NCI-H774 (cell line): ENCODE measurements around the gene ANKRD13B.

Source experiments
- DNase-seq: peaks from one replicate; lab custom pipeline; 2025; lab: John Stamatoyannopoulos, UW

The ANKRD13B gene

DNA sequence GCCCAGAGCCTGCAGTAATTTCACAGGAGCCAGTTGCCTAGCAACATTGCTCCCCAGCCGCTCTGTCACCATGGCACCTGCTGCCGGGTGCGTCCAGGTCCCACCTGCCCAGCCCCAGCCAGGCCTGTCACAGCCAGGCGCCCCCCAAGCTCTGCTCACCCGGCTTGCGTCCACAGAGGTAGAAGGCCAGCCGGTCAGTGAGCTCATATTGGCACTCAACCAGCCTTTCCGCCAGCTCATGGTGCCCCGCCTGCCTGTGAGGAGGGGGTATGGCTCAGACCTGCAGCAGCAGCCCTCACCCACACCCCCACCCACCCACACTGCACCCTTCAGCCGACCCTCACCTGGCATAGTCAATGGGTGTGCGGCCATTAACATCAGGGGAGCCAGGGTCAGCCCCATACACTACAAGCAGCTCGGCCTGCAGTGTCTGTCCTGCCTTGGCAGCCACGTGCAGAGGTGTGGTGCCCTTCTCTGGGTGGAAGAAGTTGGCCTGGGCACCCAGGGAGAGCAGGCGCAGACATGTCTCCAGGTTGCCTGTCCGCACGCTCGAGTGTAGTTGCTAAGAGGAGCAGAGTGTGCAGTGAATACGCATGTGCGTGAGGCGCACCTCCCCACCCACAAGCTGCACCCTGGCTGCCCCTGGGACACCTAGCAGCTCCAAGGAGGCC lies 11.2 kb upstream of the ANKRD13B start:
- no peak for DNase-seq

DNA sequence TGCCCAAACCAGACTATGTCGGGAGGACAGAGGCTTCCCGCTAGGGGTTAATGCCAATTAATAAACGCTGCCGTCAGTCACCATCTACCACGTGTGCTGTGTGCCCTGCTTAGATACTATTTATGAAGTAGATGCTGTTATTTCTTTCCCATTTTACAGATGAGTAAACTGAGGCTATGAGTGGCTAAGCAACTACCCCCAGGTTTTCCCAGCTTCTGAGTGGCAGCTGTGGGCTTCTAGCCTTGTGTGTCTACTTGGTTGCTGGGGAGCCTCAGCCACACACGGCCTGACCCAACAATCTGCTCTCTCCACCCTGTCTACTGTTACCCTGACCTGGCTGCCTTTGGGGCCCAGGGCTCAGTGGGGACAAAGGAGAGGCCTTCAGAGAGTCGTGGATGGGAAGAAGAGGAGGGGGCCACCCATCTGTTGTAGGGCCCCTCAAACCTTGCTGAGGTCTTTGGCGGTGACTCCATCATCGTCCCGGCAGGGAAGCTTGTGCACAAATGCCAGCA lies 10.6 kb upstream of the ANKRD13B start:
- no peak for DNase-seq

DNA sequence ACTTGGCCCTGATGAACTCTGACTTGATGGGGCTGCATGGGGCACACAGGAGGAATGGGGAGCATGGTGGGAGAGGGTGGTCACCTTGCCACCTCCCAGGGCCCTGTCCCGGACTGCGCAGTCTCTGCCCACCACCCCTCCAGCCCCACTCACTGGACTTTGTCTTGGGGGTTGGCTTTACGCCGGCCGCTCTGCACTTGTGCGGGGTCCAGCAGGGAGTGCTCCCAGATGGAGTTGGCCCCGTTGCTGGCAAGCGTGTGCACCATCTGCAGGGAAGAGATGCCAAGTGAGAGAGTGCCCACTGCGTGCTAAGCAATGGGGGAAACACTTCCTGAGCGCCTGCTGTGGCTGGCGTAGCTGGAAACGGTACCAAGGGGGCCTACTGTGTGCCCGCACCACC lies 10.2 kb upstream of the ANKRD13B start:
- no peak for DNase-seq

DNA sequence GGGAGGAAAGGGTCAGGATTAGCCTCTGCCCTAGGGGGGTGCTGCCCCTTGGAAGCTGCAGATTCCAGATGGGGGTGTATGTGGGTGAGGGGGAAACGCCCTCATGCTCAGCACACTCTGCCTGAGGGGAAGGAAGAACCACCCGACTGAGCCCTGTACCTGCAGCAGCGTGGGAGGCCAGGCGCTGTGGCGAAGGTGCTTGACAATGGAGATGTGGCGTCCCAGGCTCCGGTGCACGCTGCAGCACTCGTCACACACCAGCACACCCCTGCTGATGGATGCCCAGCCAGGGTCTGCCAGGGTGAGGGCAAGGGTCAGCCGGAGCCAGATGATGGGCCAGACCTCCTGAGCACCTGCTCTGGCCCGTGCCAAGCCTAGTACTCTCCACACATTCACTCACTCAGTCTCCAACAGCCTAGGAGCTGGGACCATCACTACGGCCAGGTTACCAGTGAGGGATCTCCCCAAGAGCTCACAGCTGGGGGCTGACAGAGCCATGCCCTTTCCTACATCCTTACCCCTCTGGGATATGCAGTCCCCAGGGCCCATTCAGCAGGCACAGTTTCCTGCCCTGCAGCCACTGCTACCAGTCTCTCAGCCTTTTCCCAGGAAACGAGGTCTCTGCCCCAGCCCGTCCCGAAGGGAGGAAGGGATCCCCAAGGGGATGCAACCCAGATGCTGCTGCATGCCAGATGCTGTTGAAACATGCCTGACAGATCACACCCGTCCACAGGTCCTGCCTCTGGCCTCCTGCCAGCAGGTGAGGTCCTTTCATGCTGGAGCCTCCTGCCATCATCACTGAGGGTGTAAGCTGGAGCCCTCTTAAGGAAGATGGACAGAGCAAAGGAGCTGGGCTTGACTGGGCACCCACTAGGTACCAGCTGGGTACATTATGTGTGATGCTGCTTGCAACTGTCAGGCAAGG lies 9.3 kb upstream of the ANKRD13B start:
- DNase-seq, result no peak

DNA sequence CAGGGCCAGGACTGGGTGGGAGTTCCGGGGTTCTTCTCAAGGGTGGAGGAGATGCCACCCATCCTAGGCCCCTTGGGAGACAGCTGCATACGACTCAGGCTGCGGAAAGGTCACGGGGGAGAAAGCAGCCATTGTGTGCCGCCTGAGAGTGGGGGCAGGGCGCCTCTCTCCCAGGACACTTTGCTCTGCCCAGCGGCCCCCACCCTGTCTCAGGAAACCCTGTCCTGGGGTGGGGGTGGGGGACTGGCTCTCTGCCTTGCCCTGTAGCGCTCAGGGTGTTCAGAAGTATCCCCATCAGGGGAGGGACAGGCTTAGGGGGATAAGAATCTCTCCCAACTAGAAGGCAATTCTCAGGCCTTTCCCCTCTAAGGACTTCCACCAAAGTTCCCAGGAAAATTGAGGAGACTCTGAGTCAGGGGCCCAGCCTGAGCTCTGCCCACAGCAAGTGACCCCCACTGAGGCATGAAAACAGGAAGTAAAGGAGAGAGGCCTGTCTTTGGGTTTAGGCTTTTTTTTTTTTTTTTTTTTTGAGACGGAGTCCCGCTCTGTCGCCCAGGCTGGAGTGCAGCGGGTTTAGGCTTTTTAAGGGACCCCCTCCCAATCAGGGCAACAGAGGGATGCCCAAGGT lies 8.4 kb upstream of the ANKRD13B start:
- DNase-seq, result no peak

DNA sequence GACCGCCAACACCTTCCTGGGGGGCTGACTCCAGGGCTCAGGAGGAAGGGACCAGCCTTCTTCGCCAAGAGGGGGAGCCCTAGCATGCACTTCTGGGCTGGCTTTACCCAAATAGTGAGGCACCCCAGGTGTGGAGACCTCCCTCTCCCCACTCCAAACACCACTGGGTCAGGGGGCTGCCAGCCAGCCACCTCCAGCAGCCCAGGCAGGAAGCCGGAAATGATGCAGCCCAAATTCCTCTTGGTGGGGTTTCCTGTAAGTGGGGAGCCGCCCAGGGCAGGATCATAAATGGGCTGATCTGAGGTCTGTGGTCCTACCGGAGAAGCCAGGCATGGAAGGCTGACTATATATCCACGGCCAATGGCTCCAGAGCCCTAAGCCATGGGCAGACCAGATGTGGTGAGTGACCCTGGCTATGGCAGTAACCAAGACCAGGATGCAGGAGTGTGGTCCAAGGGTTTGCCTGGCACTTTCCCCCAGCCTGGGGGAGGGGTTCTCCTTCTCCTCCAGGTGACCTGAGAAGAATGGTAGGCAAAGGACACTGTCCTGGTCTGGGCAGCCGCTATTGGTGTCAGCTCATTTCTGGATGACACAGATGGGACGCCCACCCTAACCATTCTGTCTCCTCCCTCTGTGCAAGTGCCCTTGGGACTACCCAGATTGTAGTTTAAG lies 7.7 kb upstream of the ANKRD13B start:
- no peak for DNase-seq

DNA sequence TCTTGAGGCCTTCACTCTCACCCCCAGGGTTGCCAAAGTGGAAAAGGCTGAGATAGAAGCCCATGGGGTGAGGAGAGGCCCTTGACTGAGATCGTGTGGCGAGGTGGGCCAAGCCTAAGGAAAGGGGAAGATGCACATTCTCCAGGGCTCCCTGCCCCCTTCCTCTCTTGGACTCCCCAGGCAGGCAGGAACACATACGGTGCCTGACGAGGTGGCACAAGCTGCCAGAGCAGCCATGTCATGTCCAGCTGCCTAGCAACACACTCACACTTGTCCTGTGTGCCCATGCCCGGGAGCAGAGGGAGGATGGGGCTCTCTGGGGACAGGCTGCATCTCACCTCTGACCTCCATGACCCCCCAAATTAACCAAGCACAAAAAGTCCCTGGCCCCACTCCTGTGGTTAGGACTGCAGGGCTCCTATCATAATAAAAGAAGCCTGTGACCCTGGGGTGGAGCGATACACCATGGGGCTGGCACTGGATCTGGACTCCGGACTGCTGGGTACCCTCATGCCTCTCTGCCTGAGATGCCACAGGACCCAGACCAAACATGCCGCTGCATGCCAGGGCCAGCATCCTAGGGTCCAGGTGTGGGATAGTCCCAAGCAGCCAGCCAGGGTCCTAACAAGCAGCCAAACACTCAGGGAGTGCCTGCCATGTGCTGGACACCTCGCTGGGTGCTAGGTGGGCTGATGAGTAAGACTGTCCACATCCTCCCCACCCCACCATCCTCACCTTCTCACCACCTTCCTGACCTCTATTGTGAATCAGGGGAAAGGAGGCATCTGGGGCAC lies 6.1 kb upstream of the ANKRD13B start:
- DNase-seq, result no peak

DNA sequence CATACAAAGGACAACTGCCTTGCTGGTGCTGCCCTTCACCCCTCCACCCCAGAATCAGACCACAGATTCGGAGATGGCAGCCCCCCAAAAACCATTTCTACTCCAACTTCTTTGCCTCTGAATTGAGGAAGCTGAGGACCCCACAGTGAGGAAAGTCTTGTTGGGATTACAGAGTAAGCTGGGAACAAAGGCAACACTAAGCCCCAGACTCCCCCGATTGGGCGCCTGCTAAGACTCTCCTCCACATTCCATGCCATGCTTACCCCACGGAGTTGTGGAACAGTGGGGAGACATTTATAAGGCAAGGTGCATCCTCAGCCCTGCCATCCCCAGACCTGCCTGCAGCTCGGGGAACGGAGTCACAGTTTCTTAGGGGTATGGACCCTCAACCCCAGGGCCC lies 5.3 kb upstream of the ANKRD13B start:
- DNase-seq, result no peak

DNA sequence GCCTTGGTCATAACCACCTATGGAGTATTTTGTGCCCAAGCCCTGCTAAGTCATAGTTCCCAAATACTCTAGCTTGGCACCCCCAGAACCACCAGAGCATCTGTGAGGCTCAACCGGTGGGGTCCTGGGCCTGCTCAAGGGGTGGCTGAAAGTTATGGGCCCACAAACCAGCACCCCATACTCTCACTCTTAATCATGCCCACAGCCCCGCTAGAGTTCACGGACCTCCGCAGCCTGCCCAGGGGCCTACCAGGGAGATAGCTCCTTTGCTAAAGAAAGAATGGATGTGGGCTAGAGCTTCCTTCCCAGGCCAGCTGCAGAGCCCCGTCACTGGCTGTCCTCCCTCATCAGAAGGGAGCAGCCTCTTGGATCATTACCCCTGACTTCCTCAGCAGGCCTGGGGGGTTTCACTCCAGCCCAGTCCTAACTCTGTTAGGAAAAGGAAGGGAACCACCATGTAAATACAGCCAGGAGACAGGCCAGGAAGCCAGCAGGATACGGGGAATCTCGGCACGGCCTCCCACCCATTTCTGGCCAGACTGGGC lies 4.8 kb upstream of the ANKRD13B start:
- DNase-seq, result no peak

DNA sequence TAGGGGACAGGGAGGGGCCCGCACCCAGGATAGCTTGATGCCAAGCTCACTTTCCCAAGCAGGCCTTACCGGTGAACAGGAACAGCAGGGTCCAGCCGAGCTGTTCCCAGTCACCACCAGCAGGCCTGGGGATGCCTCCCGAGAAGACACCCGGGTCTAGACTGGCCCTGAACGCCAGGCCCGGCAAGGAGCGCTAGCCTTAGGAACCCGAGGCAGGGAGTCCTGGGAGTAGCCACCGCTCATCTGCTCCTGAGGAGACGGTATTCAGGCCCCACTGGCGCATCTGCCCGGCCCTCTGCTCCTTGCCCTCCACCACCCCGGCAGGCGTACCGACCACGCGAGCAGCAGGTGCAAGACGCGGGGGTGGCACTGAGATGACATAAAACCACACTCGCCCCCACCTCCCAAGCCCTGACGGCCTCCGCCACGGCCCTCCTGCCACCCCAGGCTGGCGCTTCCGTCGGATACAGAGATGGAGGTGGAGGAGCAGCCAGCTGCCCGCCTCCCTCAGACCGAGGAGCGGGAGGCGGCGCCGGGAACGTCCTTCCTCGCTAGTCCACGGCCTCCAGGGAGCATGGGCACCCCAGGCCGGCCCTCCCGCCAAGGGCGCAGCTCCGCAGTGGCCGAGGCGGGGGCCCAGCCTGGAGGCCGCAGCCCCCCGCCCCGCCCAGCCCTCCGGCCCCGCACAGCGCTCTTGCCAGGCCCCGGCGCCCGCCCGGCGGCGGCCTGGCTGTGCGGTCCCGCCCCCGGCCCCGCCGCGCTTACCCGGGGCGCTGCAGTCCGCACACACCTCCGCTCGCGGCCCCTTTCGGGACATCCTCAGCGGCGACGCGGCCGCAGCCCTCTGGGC lies 4.1 kb upstream of the ANKRD13B start:
- peak; percentile 21 for DNase-seq

DNA sequence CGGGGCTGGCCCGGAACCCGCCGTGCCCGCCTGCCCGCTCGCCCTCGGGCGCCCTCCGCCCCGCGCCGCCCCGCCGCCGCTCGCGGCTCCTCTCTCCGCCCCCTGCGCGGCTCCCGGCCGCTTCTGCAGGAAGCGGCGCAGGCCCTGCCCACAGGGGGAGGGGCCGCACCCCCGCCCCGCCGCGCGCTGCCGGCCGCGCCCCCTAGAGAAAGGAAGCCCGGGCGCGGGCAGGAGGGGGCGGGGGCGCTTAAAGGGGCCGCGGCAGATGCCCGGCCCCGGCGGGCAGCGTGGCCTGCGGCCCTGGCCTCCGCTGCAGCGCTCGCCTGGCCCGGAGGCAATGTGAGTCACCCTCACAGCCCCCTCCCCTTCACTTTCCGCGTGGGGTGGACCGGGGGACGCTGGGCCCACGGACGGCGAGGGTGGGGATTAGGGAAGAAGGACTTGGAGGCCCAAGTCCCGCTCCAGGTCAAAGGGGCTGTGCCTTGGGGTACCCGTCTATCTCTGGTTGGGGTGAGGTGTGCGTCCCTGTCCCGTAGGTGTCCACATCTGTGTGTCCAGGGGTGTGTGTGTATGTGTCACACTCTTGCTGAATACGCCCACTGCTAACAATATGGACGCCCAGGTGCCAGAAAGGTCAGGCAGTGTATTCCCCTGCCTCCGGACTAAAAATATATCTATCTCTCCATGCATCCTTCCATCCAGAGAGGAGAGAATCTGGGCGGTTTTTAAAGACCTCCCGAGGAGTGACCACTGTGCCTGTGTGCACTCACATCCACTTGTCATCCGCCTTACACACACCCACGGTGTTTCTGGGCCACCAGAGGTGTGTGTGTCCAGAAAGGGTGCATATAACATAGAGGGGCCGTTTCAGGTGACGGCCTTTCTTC lies 3.2 kb upstream of the ANKRD13B start, which contains the start of gene GIT1:
TSS of gene GIT1 (minus strand) at position 125 of the 887 bp plus-strand sequence. CDS start 270 bp downstream, outside the sequence.
- peak; percentile 92 for DNase-seq

DNA sequence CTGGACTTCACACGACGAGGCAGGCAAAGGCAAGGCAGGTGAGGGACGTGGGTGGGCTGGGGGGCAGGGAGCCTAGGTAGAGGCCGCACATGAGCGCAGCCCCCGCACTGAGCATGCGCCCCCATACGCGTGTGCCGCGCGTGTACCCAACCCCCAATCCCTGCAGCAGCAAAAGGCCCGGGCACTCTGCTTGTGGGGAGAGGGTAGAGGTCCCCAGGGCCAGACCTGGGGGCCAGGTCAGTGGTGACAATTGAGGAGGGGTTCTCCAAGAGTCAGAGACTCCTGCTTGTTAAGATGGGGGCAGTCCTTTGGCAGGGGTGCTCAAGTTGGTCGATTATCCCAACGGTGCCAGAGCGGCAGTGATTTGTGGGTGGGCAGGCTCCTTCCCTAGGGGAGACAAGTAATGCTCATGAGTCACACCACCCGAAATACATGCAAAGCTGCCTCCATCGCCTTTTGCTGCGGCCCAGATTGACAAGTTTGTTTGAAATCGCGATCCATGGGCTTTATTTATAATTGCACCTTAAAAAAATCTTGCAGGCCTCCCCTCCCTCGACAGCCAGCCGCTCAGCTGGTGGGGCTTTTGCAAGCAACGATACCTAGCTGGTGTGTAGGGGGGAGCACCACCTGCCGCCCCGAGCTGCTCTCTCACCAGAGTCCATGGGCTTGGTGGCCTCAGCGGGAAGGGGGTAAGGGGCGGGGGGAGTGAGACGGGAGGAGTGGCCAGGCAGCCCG lies 2.4 kb upstream of the ANKRD13B start:
- no peak for DNase-seq

DNA sequence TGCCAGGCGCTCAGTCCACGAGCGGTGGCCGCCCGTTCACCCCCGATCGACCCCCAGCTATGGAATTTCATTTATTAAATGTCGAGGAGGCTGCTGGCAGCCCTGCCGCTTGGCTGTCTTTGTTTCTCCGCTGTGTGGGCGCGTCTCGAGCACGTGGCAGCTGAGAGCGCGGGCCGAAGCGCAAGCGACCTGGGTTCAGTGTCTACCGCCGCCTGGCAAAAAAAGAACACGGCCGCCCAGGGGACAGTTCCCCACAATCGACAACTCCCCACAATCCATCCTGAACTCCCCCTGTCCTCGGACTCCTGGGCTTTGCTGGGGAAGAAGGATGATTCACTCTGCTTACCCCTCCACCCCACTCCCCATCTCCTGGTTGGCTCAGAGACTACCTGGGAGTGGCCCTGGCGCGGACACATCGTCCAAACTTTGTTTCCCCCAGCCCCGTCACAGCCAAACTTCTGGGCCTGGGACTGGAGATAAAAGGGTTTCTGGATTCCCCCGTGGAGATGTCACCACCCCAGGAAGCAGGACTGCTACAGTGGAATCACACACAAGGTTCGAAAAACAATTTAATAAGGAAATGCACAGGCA lies 1.7 kb upstream of the ANKRD13B start:
- peak; percentile 44 for DNase-seq

DNA sequence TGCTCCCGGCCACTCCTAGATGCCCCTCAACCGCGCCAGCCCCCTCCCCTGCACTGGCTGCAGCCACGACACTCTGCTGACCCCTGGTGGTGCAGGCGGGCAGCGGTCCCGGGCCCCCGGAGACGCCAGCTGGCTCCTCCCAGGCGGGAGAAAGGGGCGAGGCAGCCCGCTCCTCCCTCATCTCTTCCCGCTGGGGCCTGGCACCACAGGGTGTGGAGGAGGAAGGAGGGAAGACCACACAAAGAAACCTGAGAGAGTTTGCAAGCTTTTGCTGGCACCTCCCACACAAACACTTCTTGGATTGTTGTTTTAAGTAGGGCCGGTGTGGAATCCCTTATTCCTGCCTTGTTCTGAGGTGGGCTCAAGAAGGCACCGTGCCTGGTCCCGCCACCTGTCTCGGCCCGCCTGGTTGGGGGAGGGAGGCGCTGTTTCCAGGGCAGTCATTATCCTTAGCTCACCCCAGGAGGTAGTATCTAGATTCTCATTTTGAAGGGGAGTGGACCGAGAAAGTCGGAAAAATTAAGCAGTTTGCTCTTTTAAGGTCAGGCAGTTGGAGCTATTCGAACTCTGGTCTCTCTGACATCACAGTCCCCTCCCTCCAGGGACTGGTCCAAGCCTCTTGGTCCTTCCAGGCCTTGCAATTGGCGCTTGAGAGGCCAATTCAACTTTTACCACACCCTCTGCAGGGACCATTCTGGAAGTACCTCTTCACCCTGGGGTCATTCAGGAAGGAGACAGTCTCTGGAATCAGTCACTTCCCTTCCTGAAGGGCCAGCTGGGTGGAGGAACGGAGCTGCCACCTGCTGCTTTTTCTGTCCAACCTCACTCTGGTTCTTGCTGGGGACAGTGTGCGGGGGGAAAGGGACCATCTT lies 959 bp upstream of the ANKRD13B start:
- DNase-seq, result peak; percentile 88

DNA sequence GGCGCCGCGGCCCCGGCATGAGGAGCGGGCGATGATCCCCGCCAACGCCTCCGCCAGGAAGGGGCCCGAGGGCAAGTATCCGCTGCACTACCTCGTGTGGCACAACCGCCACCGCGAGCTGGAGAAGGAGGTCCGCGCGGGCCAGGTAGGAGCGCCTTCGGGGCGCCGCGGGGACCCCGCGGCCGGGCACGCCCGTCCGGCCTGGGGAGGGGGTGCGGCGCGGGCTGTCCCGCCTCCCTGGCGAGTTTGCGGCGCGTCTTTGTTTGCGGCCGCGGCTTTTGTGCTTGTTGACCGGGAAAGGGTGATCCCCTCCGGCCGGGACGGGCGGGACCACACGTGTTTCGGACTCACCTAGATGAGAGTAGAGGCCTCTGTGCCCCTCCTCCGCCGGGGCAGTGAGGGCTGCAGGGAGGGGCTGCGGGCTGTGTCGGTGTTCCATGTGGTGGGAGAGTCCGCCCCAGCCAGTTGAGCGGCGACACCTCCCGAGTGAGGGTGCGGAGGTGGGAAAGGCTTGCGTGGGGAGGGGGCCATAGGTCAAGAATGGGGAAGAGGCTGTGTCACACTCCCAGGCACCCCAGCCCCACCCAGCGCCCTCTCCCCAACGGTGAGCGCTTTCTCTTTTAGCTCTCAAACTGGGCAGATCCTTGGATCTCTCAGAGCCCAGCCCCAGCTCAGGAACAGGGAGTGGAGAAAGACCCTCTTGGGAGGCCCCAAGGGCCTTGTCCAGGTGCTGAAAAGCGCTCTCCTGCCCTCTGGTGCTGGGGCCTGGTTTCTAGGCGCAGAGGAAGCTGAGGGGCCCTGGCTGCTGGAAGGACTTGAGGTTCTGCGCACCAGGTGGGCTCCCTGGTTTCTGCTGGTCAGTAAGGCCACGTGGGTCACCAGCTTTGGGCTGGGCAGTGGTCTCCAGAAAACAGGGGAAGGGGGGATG lies 923 bp downstream of the ANKRD13B start:
- DNase-seq, result no peak
